SK-N-SH (cell line): ENCODE data around the gene SPRY4.
"Not testable (repeated sequence)": the region's sequence is repeated elsewhere in the genome, so short reads cannot be mapped to it uniquely, and the experiment has no call there.

Source experiments
- GATA2 ChIP-seq: sonication (generic); formaldehyde crosslinking; IDR thresholded peaks from 2 replicates; pipeline ENCODE4 v1.5.0; 2020; ENCODE audit warnings: mild to moderate bottlenecking, missing genetic modification reagents
- JUND ChIP-seq: IDR thresholded peaks from 2 replicates; pipeline ENCODE4 v1.4.0; 2012
- MXI1 ChIP-seq: IDR thresholded peaks from 2 replicates; pipeline ENCODE4 v1.6.1; 2012; ENCODE audit warnings: mild to moderate bottlenecking, low read depth, low read length, improper control_type of control experiment
- POLR2AphosphoS5 ChIP-seq: IDR thresholded peaks from 2 replicates; pipeline ENCODE4 v1.6.1; 2012; ENCODE audit warnings: low read depth, low read length
- RAD21 ChIP-seq: IDR thresholded peaks from 2 replicates; pipeline ENCODE4 v1.6.1; 2012; ENCODE audit warnings: mild to moderate bottlenecking, low read length
- ZBTB33 ChIP-seq: IDR thresholded peaks from 2 replicates; pipeline ENCODE4 v1.4.0; 2012; ENCODE audit warnings: low read depth, borderline replicate concordance

- TF ChIP-seq GATA2, ZBTB33, MXI1, RAD21, POLR2AphosphoS5, JUND: not testable (repeated sequence)
Observed at GRCh38 chr5:142344915-142345314, 20.1 kb upstream of the SPRY4 start.
